CD4-positive, CD25-positive, alpha-beta regulatory T cell (primary cell): ENCODE measurements around the gene THSD7A. TPM values are rescaled to one million over a fixed set of nuclear protein-coding genes. Genes with fewer than 3 reads are reported as not detected.

Experiments used
- ATAC-seq, 2 donors: fragments of 150-1000 bp; cut with Tn5 transposase; one replicate each; pipeline ENCODE4 v1.10.0; 2021; ENCODE audit warnings: low read depth in 2 of 2, moderate number of reproducible peaks in 2 of 2, moderate library complexity in 1 of 2
- DNase-seq, 3 donors: peaks; one replicate each; pipeline versions ENCODE4 v3.0.0 to v3.0.0-alpha.2; 2012 to 2022; ENCODE audit warnings: mixed read lengths in 1 of 3
- H3K27ac ChIP-seq: one replicate; pipeline ENCODE4 v1.7.0; 2013; ENCODE audit warnings: mild to moderate bottlenecking, low read length; ENCODE audit not compliant: insufficient read depth, poor library complexity, severe bottlenecking
- H3K27me3 ChIP-seq: one replicate; pipeline ENCODE4 v1.7.0; 2013; ENCODE audit warnings: low read length; ENCODE audit not compliant: control insufficient read depth, insufficient read depth
- H3K36me3 ChIP-seq: one replicate; pipeline ENCODE4 v1.7.0; 2013; ENCODE audit warnings: mild to moderate bottlenecking, low read length, moderate library complexity; ENCODE audit not compliant: control insufficient read depth, insufficient read depth
- H3K4me1 ChIP-seq: 2 replicates; pipeline ENCODE4 v1.7.0; 2013; ENCODE audit warnings: mild to moderate bottlenecking, low read length; ENCODE audit not compliant: insufficient read depth, control insufficient read depth, poor library complexity, severe bottlenecking
- H3K4me3 ChIP-seq: one replicate; pipeline ENCODE4 v1.7.0; 2013; ENCODE audit warnings: low read depth, mild to moderate bottlenecking, low read length, moderate library complexity
- H3K9me3 ChIP-seq, 2 experiments: 1 replicate in 1 of 2; 2 replicates in 1 of 2; pipeline ENCODE4 v1.7.0; 2013; ENCODE audit warnings: low read length in 2 of 2, mild to moderate bottlenecking in 1 of 2, moderate library complexity in 1 of 2; ENCODE audit not compliant: control insufficient read depth in 2 of 2
- H3K27ac Mint-ChIP-seq, 3 donors: one replicate each; pipeline ENCODE4 v1.8.0; 2020 to 2022; ENCODE audit warnings: mild to moderate bottlenecking in 3 of 3, mixed read lengths in 3 of 3, moderate library complexity in 2 of 3
- H3K27me3 Mint-ChIP-seq: one replicate; pipeline ENCODE4 v1.8.0; 2022; ENCODE audit warnings: mild to moderate bottlenecking, mixed read lengths
- H3K36me3 Mint-ChIP-seq: one replicate; pipeline ENCODE4 v1.8.0; 2020; ENCODE audit warnings: mixed read lengths
- H3K4me1 Mint-ChIP-seq, 4 donors: one replicate each; pipeline ENCODE4 v1.8.0; 2020 to 2022; ENCODE audit warnings: mixed read lengths in 4 of 4, mild to moderate bottlenecking in 1 of 4
- H3K4me3 Mint-ChIP-seq, 4 donors: one replicate each; pipeline ENCODE4 v1.8.0; 2020 to 2022; ENCODE audit warnings: mild to moderate bottlenecking in 4 of 4, mixed read lengths in 4 of 4, moderate library complexity in 3 of 4
- H3K9me3 Mint-ChIP-seq, 7 donors: one replicate each; pipeline ENCODE4 v1.8.0; 2020 to 2022; ENCODE audit warnings: mixed read lengths in 7 of 7, mild to moderate bottlenecking in 3 of 7, moderate library complexity in 2 of 7
- polyA plus RNA-seq, 4 donors: library from polyadenylated mRNA; unstranded; fragments of 300-500 nt; fragmentation: Illumina TruSeq; gene quantifications; one replicate each; pipeline ENCODE4 v1.2.3, GENCODE V29; 2021
- total RNA-seq: library from RNA; stranded (reverse); gene quantifications from one replicate; pipeline ENCODE4 v1.2.3, GENCODE V29; 2022

THSD7A gene
- total and polyA plus RNA-seq, 5 donors from 2014 or later, result 0.02 TPM; not detected in 4

GRCh38 chr7:11605749-11606148 lies 226.2 kb downstream of the THSD7A start:
- H3K27ac ChIP-seq, result no peak overlapping the region
- no peaks in the 10 kb centered on the region for H3K4me1 ChIP-seq
- H3K4me3 ChIP-seq, result no peak overlapping the region
- H3K9me3 ChIP-seq, result no peaks in the 10 kb centered on the region
- Mint-ChIP-seq H3K27me3 (no peaks in the 10 kb centered on the region), H3K36me3 (no peaks in the 10 kb centered on the region), H3K27ac (no peak overlapping the region), H3K4me3 (no peak overlapping the region), H3K9me3 (peaks cover 0 to 5% (median 3%) of the 10 kb centered on the region in 7 donors), H3K4me1 (no peaks in the 10 kb centered on the region)
- no peak for DNase-seq
- H3K27me3 ChIP-seq, result no peaks in the 10 kb centered on the region
- H3K36me3 ChIP-seq, result no peaks in the 10 kb centered on the region
- ATAC-seq, result no peak

DNA sequence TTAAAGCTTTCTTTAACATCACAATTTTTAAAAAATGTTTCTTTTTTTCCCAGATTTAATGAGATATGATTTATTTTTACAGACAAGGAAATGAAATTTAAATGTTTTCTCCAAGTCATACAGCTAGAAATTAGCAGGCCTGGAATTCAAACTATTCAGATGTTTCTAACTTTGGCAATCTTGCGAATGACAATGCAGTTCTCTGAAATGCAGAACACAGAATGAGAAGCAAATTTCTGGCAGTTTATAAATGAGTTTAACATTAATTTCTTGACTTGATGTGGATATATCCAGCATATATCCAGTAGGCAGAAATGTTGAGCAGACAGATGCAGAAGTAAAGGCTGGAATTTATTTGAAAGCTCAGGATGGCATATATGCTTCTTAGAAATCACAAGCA lies 227.5 kb downstream of the THSD7A start:
- peaks cover 0 to 7% (median 3%) of the 10 kb centered on the region in 7 donors for H3K9me3 Mint-ChIP-seq
- ATAC-seq, result no peak
- Histone ChIP-seq H3K27ac (no peak overlapping the region), H3K36me3 (no peaks in the 10 kb centered on the region), H3K4me3 (no peak overlapping the region), H3K9me3 (no peaks in the 10 kb centered on the region), H3K27me3 (no peaks in the 10 kb centered on the region), H3K4me1 (no peaks in the 10 kb centered on the region)
- H3K36me3 Mint-ChIP-seq, result no peaks in the 10 kb centered on the region
- no peak for DNase-seq
- H3K4me1 Mint-ChIP-seq, result no peaks in the 10 kb centered on the region
- H3K27ac Mint-ChIP-seq, result no peak overlapping the region
- H3K4me3 Mint-ChIP-seq, result no peak overlapping the region
- H3K27me3 Mint-ChIP-seq, result no peaks in the 10 kb centered on the region

- Mint-ChIP-seq H3K36me3 (no peaks in the 10 kb centered on the region), H3K4me1 (no peaks in the 10 kb centered on the region), H3K4me3 (no peak overlapping the region), H3K9me3 (peaks cover 0 to 9% (median 5%) of the 10 kb centered on the region in 7 donors), H3K27me3 (no peaks in the 10 kb centered on the region), H3K27ac (no peak overlapping the region)
- H3K9me3 ChIP-seq, result no peaks in the 10 kb centered on the region
- H3K4me3 ChIP-seq, result no peak overlapping the region
- H3K27me3 ChIP-seq, result no peaks in the 10 kb centered on the region
- ATAC-seq (no peak), DNase-seq (no peak)
- H3K36me3 ChIP-seq, result no peaks in the 10 kb centered on the region
- H3K27ac ChIP-seq, result no peak overlapping the region
- H3K4me1 ChIP-seq, result no peaks in the 10 kb centered on the region
Observed at GRCh38 chr7:11601761-11602160, 230.2 kb downstream of the THSD7A start.

GRCh38 chr7:11593322-11593721 lies 238.7 kb downstream of the THSD7A start:
- Mint-ChIP-seq H3K9me3 (peaks cover 0 to 5% (median 3%) of the 10 kb centered on the region in 7 donors), H3K27me3 (no peaks in the 10 kb centered on the region), H3K36me3 (no peaks in the 10 kb centered on the region), H3K27ac (no peak overlapping the region), H3K4me3 (no peak overlapping the region), H3K4me1 (no peaks in the 10 kb centered on the region)
- Histone ChIP-seq H3K4me3 (no peak overlapping the region), H3K27me3 (no peaks in the 10 kb centered on the region), H3K9me3 (no peaks in the 10 kb centered on the region), H3K4me1 (no peaks in the 10 kb centered on the region), H3K27ac (no peak overlapping the region), H3K36me3 (no peaks in the 10 kb centered on the region)
- DNase-seq (no peak), ATAC-seq (no peak)

- Mint-ChIP-seq H3K36me3 (no peaks in the 10 kb centered on the region), H3K27me3 (no peaks in the 10 kb centered on the region), H3K4me1 (no peaks in the 10 kb centered on the region), H3K27ac (no peak overlapping the region), H3K4me3 (no peak overlapping the region), H3K9me3 (peaks cover 0 to 5% (median 0%) of the 10 kb centered on the region in 7 donors)
- Histone ChIP-seq H3K27me3 (no peaks in the 10 kb centered on the region), H3K4me3 (no peak overlapping the region), H3K9me3 (no peaks in the 10 kb centered on the region), H3K4me1 (no peaks in the 10 kb centered on the region), H3K27ac (no peak overlapping the region), H3K36me3 (no peaks in the 10 kb centered on the region)
- ATAC-seq, result no peak
- DNase-seq, result no peak
Observed at GRCh38 chr7:11592699-11593098, 239.3 kb downstream of the THSD7A start.

- H3K36me3 Mint-ChIP-seq, result no peaks in the 10 kb centered on the region
- Histone ChIP-seq H3K4me3 (no peak overlapping the region), H3K4me1 (no peaks in the 10 kb centered on the region)
Observed at GRCh38 chr7:11591943-11592342, 240.1 kb downstream of the THSD7A start.

GRCh38 chr7:11591055-11591633 lies 240.9 kb downstream of the THSD7A start:
- Mint-ChIP-seq H3K9me3 (peaks cover 0 to 5% (median 2%) of the 10 kb centered on the region in 7 donors), H3K27ac (no peak overlapping the region), H3K4me3 (no peak overlapping the region), H3K27me3 (no peaks in the 10 kb centered on the region), H3K36me3 (no peaks in the 10 kb centered on the region), H3K4me1 (no peaks in the 10 kb centered on the region)
- no peak for DNase-seq
- H3K36me3 ChIP-seq, result no peaks in the 10 kb centered on the region
- no peak overlapping the region for H3K27ac ChIP-seq
- no peaks in the 10 kb centered on the region for H3K4me1 ChIP-seq
- ATAC-seq, result no peak
- no peaks in the 10 kb centered on the region for H3K27me3 ChIP-seq
- H3K4me3 ChIP-seq, result no peak overlapping the region
- no peaks in the 10 kb centered on the region for H3K9me3 ChIP-seq

More at GRCh38 chr7:11591943-11592342, 240.1 kb downstream of the THSD7A start:
- peaks cover 0 to 5% (median 0%) of the 10 kb centered on the region in 7 donors for H3K9me3 Mint-ChIP-seq
- H3K27me3 Mint-ChIP-seq, result no peaks in the 10 kb centered on the region
- DNase-seq (no peak), ATAC-seq (no peak)
- H3K27ac Mint-ChIP-seq, result no peak overlapping the region
- no peak overlapping the region for H3K4me3 Mint-ChIP-seq
- Histone ChIP-seq H3K9me3 (no peaks in the 10 kb centered on the region), H3K27me3 (no peaks in the 10 kb centered on the region), H3K27ac (no peak overlapping the region), H3K36me3 (no peaks in the 10 kb centered on the region)
- no peaks in the 10 kb centered on the region for H3K4me1 Mint-ChIP-seq

- Mint-ChIP-seq H3K9me3 (peaks cover 0 to 3% (median 2%) of the 10 kb centered on the region in 7 donors), H3K27ac (no peak overlapping the region), H3K27me3 (no peaks in the 10 kb centered on the region), H3K36me3 (no peaks in the 10 kb centered on the region), H3K4me3 (no peak overlapping the region), H3K4me1 (no peaks in the 10 kb centered on the region)
- ATAC-seq, result no peak
- Histone ChIP-seq H3K9me3 (no peaks in the 10 kb centered on the region), H3K27ac (no peak overlapping the region), H3K36me3 (no peaks in the 10 kb centered on the region), H3K4me3 (no peak overlapping the region), H3K4me1 (no peaks in the 10 kb centered on the region), H3K27me3 (no peaks in the 10 kb centered on the region)
- no peak for DNase-seq
Observed at GRCh38 chr7:11589251-11589650, 242.7 kb downstream of the THSD7A start.
